ENCODE data around the gene OTUB1.

GRCh38 chr11:64021757-64022093, 35.5 kb downstream of the OTUB1 start:
- TF ChIP-seq CTCF (IDR thresholded peaks at IDR 0.05) (no peak), POLR2A (IDR thresholded peaks at IDR 0.05) (no peak)

All from tibial nerve (tissue), 3 donors.